Heart right ventricle (tissue), 16 donors: ENCODE results near the gene GALNTL6. TPM values are rescaled to one million over a fixed set of nuclear protein-coding genes. Genes with fewer than 3 reads are reported as not detected.

ENCODE experiments used
- ATAC-seq, 8 donors: fragments of 200-7000 bp; cut with Tn5 transposase; one replicate each; pipeline ENCODE4 v1.9.1; 2020; ENCODE audit warnings: mild to moderate bottlenecking in 8 of 8, moderate library complexity in 8 of 8, moderate number of reproducible peaks in 1 of 8
- DNase-seq, 2 donors: peaks; one replicate each; pipeline ENCODE4 v3.0.0-alpha.2; 2020
- H3K27ac ChIP-seq, 10 donors: fragments of 200-600 bp; sonication (generic) in 2 of 10; one replicate each; pipeline versions ENCODE4 v1.5.0 to v1.8.0; 2020 to 2022; ENCODE audit warnings: mild to moderate bottlenecking in 3 of 10
- H3K27me3 ChIP-seq, 7 donors: fragments of 200-600 bp; one replicate each; pipeline ENCODE4 v1.8.0; 2021 to 2022; ENCODE audit warnings: mild to moderate bottlenecking in 2 of 7
- H3K36me3 ChIP-seq, 9 donors: fragments of 200-600 bp; sonication (generic) in 1 of 9; one replicate each; pipeline versions ENCODE4 v1.5.0 to v1.8.0; 2020 to 2022; ENCODE audit warnings: mild to moderate bottlenecking in 2 of 9
- H3K4me1 ChIP-seq, 9 donors: fragments of 200-600 bp; sonication (generic) in 1 of 9; one replicate each; pipeline versions ENCODE4 v1.5.0 to v1.8.0; 2020 to 2022; ENCODE audit warnings: mild to moderate bottlenecking in 4 of 9
- H3K4me3 ChIP-seq, 10 donors: fragments of 200-600 bp; sonication (generic) in 2 of 10; one replicate each; pipeline versions ENCODE4 v1.5.0 to v1.8.0; 2020 to 2022; ENCODE audit warnings: mild to moderate bottlenecking in 7 of 10, moderate library complexity in 2 of 10
- H3K9me3 ChIP-seq, 11 donors: fragments of 200-600 bp in 10 of 11; sonication (generic) in 2 of 11; one replicate each; pipeline versions ENCODE4 v1.5.0 to v1.8.0; 2013 to 2022; ENCODE audit warnings: mild to moderate bottlenecking in 2 of 11, control low read depth in 1 of 11, moderate library complexity in 1 of 11
- CTCF ChIP-seq, 9 donors: fragments of 200-600 bp; sonication (generic) in 2 of 9; IDR thresholded peaks; one replicate each; pipeline versions ENCODE4 v1.5.0 to v1.8.0; 2021 to 2022; ENCODE audit warnings: antibody characterized with exemption in 9 of 9, mild to moderate bottlenecking in 5 of 9, moderate library complexity in 1 of 9
- WGBS, 2 donors: extraction: QIAGEN DNeasy Blood & Tissue Kit; methylation state at CpG; one replicate each; pipeline ENCODE4 v1.1.7; 2013; ENCODE audit warnings: inconsistent platforms in 1 of 2; 5-methylcytosine and 5-hydroxymethylcytosine counted together
- intact Hi-C, 10 donors: fragments of 100-400 bp; cut with DNase I; formaldehyde crosslinking; loops; one replicate each; pipeline versions ENCODE4 v1.11.1 to v1.14.2; 2022
- polyA plus RNA-seq, 2 donors: library from polyadenylated mRNA; stranded (reverse); fragments of 200-250 nt; gene quantifications; one replicate each; pipeline ENCODE4 v1.2.3, GENCODE V29; 2013
- total RNA-seq, 10 donors: library from RNA; stranded (reverse); fragmentation: NEBNext Ultra II Directional in 3 of 10; extraction: Animal tissue kit (Norgen Biotek cat#: 25700) in 3 of 10; gene quantifications; one replicate each; pipeline versions ENCODE4 v1.2.1 to v1.2.4, GENCODE V29; 2021 to 2023
- donor health status: Arrhythmogenic right ventricular cardiomyopathy.
- donor health status: ischemic (EF 13 %, LVEDD 7.1; RV severe dilation, severe dysfunction).
- donor health status: healthy with polysubstance abuse.
- donor health status: DM: no; HTN: yes; CAD: no.
- donor health status: DM: no; HTN: no; CAD: no.
- donor health status: ischemic (EF 25% LVEDD 6.9; RV normal size, moderate dysfunction).
- donor health status: ischemic (EF 25% LVEDD 5.7; RV mildly dilated, moderate dysfunction).
- donor health status: healthy.
- donor health status: DM: yes; HTN: yes; CAD: no.
- donor health status: Ischemic cardiomyopathy.
- donor health status: ischemic (EF 35%, LVEDD 5.7; RV mildly dilated, moderate dysfunction).
- donor health status: nonischemic (EF 11% LVEDD 7.7; RV severe dilation, severe dysfunction).
- donor health status: DM: yes; HTN: yes; CAD: no.
- donor health status: PGD.
- donor health status: ischemic (EF 29% LVEDD 5.4; RV normal size, mild dysfunction).
- donor health status: nonischemic (EF 23%, LVEDD 6.1; RV moderate dilation, normal function).

GALNTL6 gene
- total and polyA plus RNA-seq, 12 donors = 0.14 to 2.6 (median 0.49) TPM; not detected in 6

GRCh38 chr4:172489861-172490260, 676.7 kb downstream of the GALNTL6 start:
- no peak for DNase-seq
- no peaks in the 10 kb centered on the region for H3K4me1 ChIP-seq
- intact Hi-C loops = no loop called here
- H3K4me3 ChIP-seq = no peak overlapping the region
- no peaks in the 10 kb centered on the region for H3K36me3 ChIP-seq
- H3K27me3 ChIP-seq = no peaks in the 10 kb centered on the region
- no peaks in the 10 kb centered on the region for H3K9me3 ChIP-seq
- no peak overlapping the region for H3K27ac ChIP-seq
- no peak for TF ChIP-seq CTCF (IDR thresholded peaks at IDR 0.05)
- ATAC-seq = no peak

GRCh38 chr4:172495769-172496168, 682.6 kb downstream of the GALNTL6 start:
- intact Hi-C loops = no loop called here
- H3K27me3 ChIP-seq = no peaks in the 10 kb centered on the region
- ATAC-seq (no peak), DNase-seq (no peak)
- no peak for TF ChIP-seq CTCF (IDR thresholded peaks at IDR 0.05)
- no peaks in the 10 kb centered on the region for H3K9me3 ChIP-seq
- H3K4me1 ChIP-seq = no peaks in the 10 kb centered on the region
- WGBS, 2 donors = 70 to 71% methylated on average over 3 of the region's 3 CpGs
- no peak overlapping the region for H3K4me3 ChIP-seq
- no peaks in the 10 kb centered on the region for H3K36me3 ChIP-seq
- H3K27ac ChIP-seq = no peak overlapping the region

DNA sequence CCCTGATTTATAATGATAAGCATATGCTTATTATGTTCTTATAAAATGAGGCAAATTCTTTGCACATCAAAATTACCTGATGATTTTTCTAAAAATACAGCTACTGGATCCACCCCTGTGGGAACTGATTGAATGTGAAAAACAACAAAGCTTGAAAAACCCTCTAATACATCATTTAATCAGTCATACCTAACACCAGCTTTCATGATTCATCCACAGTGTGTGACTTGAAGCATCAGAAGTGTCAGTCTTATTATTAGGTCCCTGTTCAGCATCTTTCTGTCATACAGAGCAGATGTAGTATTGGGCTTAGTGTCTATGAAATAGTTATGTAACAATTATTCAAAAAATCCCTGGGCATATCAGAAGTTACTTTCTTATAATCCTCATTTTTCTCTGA, 684.1 kb downstream of the GALNTL6 start:
- H3K36me3 ChIP-seq = no peaks in the 10 kb centered on the region
- no peaks in the 10 kb centered on the region for H3K9me3 ChIP-seq
- ATAC-seq = no peak
- no peak for TF ChIP-seq CTCF (IDR thresholded peaks at IDR 0.05)
- intact Hi-C loops = no loop called here
- DNase-seq = no peak
- no peak overlapping the region for H3K4me3 ChIP-seq
- H3K27me3 ChIP-seq = no peaks in the 10 kb centered on the region
- no peak overlapping the region for H3K27ac ChIP-seq
- no peaks in the 10 kb centered on the region for H3K4me1 ChIP-seq

DNA sequence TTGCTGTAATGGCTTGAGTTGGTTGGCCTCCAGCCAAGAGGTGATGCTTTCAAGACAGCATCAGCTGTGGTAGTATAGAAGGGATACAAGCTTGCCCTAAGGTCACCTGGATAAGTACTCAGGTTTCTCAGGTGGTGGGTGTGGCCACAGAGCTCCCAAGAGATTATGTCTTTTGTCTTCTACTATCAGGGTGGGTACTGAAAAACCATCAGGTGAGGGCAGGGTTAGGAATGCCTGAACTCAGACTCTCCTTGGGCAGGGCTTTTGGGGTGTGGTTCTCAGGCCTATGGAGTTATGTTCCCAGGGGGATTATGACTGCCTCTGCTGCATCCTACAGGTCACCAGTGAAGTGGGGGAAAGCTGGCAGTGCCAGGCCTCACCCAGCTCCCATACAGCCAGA, 700.8 kb downstream of the GALNTL6 start:
- Histone ChIP-seq H3K4me3 (no peak overlapping the region), H3K4me1 (no peaks in the 10 kb centered on the region), H3K27ac (no peak overlapping the region), H3K9me3 (peaks cover 0 to 5% (median 0%) of the 10 kb centered on the region in 11 donors), H3K27me3 (no peaks in the 10 kb centered on the region), H3K36me3 (no peaks in the 10 kb centered on the region)
- ATAC-seq (no peak), DNase-seq (no peak)
- intact Hi-C loops = no loop called here
- no peak for TF ChIP-seq CTCF (IDR thresholded peaks at IDR 0.05)

DNA sequence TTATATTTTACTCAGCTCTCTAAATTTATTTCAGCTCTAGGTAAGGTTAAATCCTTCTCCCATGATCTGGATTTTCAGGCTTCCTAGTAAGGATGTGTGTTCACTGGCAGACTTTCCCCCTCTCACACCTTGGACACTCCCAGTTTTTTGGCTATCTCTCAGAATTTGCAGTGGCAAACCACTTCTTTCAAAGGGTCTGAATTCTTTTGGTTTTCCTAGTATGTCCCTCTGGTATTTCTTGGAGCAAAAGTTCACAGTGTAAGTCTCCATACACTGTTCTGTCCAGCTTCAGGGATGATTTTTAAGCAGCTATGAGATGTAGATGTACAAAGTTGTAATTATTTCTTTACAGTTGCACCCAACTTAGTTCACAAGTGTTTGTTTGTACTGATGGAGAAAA, 701.6 kb downstream of the GALNTL6 start:
- Histone ChIP-seq H3K9me3 (peaks cover 0 to 5% (median 0%) of the 10 kb centered on the region in 11 donors), H3K27me3 (no peaks in the 10 kb centered on the region), H3K36me3 (no peaks in the 10 kb centered on the region), H3K4me1 (no peaks in the 10 kb centered on the region), H3K27ac (no peak overlapping the region), H3K4me3 (no peak overlapping the region)
- no peak for DNase-seq
- intact Hi-C loops = no loop called here
- no peak for ATAC-seq
- no peak for TF ChIP-seq CTCF (IDR thresholded peaks at IDR 0.05)
